SU-DHL-6 (cell line): ENCODE results near the gene KLHL40.

Experiments used
- H2AFZ ChIP-seq: fragments of 200-600 bp; sonication (generic); 2 replicates; pipeline ENCODE4 v1.6.1; 2014; ENCODE audit warnings: low read depth, mild to moderate bottlenecking, moderate library complexity, mixed read lengths, antibody characterized with exemption, low read length; ENCODE audit not compliant: severe bottlenecking
- H3F3A ChIP-seq: fragments of 200-600 bp; shearing (Covaris generic); 2 replicates; pipeline ENCODE4 v1.6.0; 2016; ENCODE audit warnings: antibody characterized with exemption, mild to moderate bottlenecking; ENCODE audit not compliant: insufficient read depth
- H3K27ac ChIP-seq: fragments of 200-600 bp; sonication (generic); 2 replicates; pipeline ENCODE4 v1.5.1; 2016; ENCODE audit warnings: low read depth, mild to moderate bottlenecking, low read length, moderate library complexity, mixed read lengths
- H3K27me3 ChIP-seq: fragments of 200-600 bp; sonication (generic), shearing (Covaris generic); 2 replicates; pipeline ENCODE4 v1.6.0; 2014; ENCODE audit warnings: mild to moderate bottlenecking, low read length
- H3K36me3 ChIP-seq: fragments of 200-600 bp; sonication (generic); 2 replicates; pipeline ENCODE4 v1.6.1; 2014; ENCODE audit warnings: mild to moderate bottlenecking, low read length, mixed read lengths
- H3K4me2 ChIP-seq: fragments of 300-600, 200-600 bp; shearing (Covaris generic), sonication (generic); 2 replicates; pipeline ENCODE4 v1.6.0; 2014; ENCODE audit warnings: low read length, low read depth, mild to moderate bottlenecking; ENCODE audit not compliant: poor library complexity, severe bottlenecking
- H3K4me3 ChIP-seq: fragments of 200-600 bp; sonication (generic); 2 replicates; pipeline ENCODE4 v1.5.1; 2014; ENCODE audit warnings: antibody characterized with exemption, low read length, mild to moderate bottlenecking, mixed read lengths; ENCODE audit not compliant: insufficient read depth, poor library complexity, severe bottlenecking
- H3K79me2 ChIP-seq: fragments of 200-600 bp; sonication (generic); 2 replicates; pipeline ENCODE4 v1.6.1; 2014; ENCODE audit warnings: mild to moderate bottlenecking, low read length, moderate library complexity; ENCODE audit not compliant: insufficient read depth
- H3K9ac ChIP-seq: fragments of 200-600 bp; sonication (generic); 2 replicates; pipeline ENCODE4 v1.7.0; 2014; ENCODE audit warnings: mild to moderate bottlenecking, low read length
- H3K9me2 ChIP-seq: fragments of 200-600 bp; sonication (generic); replicated peaks from 2 replicates; pipeline ENCODE4 v1.6.1; 2014; ENCODE audit warnings: low read length; ENCODE audit not compliant: insufficient read depth
- H3K9me3 ChIP-seq: fragments of 200-600 bp; sonication (generic); 2 replicates; pipeline ENCODE4 v1.6.1; 2014; ENCODE audit warnings: low read length, mixed read lengths; ENCODE audit not compliant: insufficient read depth
- H4K20me1 ChIP-seq: fragments of 200-600 bp; sonication (generic); 2 replicates; pipeline ENCODE4 v1.6.1; 2014; ENCODE audit warnings: low read depth, mild to moderate bottlenecking, antibody characterized with exemption, low read length, moderate library complexity, mixed read lengths
- EZH2phosphoT487 ChIP-seq: fragments of 200-600 bp; sonication (generic), shearing (Covaris generic); conservative IDR thresholded peaks from 2 replicates; pipeline ENCODE4 v1.6.1; 2018; ENCODE audit warnings: mild to moderate bottlenecking, antibody characterized with exemption, low read length, moderate library complexity, mixed read lengths
- TF ChIP-seq, protein P1 (sequence below): fragments of 200-600 bp; sonication (generic); IDR thresholded peaks from one replicate; pipeline ENCODE4 v1.5.1; 2017; ENCODE audit warnings: antibody characterized with exemption, mild to moderate bottlenecking, low read length, moderate library complexity; ENCODE audit not compliant: insufficient read depth, poor library complexity, severe bottlenecking

Gene KLHL40

DNA sequence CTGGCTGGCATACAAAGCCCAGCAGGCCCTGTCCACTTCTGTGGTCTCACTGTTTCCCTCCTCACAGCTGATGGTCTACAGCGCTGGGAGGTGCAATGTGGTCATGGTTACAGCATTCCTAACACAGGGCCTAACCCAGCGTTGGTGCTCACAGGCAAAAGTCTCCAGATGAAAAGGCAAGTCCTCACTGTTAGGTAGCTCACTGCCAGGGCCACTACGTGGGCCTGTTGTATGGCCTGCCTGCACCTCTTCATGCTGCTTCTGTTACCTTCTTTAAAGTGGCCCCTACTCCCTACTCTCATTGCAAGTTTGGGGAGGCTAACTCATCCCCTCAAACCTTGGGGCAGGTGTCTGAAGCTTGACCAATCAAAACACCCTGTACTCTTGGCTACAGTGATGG is 56.5 kb downstream of the KLHL40 start:
- H3K9me2 ChIP-seq = no peaks in the 10 kb centered on the region
- H3K4me2 ChIP-seq = no peak overlapping the region
- H3K36me3 ChIP-seq = no peaks in the 10 kb centered on the region
- H3K4me3 ChIP-seq = no peak overlapping the region
- no peak overlapping the region for H3K27ac ChIP-seq
- no peaks in the 10 kb centered on the region for H3K79me2 ChIP-seq
- no peaks in the 10 kb centered on the region for H3K27me3 ChIP-seq
- no peaks in the 10 kb centered on the region for H4K20me1 ChIP-seq
- H3K9ac ChIP-seq = no peak overlapping the region
- no peaks in the 10 kb centered on the region for H3F3A ChIP-seq
- H3K9me3 ChIP-seq = no peaks in the 10 kb centered on the region
- H2AFZ ChIP-seq = no peak overlapping the region
- TF ChIP-seq, protein P1, sequence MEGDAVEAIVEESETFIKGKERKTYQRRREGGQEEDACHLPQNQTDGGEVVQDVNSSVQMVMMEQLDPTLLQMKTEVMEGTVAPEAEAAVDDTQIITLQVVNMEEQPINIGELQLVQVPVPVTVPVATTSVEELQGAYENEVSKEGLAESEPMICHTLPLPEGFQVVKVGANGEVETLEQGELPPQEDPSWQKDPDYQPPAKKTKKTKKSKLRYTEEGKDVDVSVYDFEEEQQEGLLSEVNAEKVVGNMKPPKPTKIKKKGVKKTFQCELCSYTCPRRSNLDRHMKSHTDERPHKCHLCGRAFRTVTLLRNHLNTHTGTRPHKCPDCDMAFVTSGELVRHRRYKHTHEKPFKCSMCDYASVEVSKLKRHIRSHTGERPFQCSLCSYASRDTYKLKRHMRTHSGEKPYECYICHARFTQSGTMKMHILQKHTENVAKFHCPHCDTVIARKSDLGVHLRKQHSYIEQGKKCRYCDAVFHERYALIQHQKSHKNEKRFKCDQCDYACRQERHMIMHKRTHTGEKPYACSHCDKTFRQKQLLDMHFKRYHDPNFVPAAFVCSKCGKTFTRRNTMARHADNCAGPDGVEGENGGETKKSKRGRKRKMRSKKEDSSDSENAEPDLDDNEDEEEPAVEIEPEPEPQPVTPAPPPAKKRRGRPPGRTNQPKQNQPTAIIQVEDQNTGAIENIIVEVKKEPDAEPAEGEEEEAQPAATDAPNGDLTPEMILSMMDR = no peak
- TF ChIP-seq EZH2phosphoT487 = no peak
